SU-DHL-6 (cell line): ENCODE data around the gene TBC1D8B.

Experiments
- H2AFZ ChIP-seq: fragments of 200-600 bp; sonication (generic); 2 replicates; pipeline ENCODE4 v1.6.1; 2014; ENCODE audit warnings: low read depth, mild to moderate bottlenecking, moderate library complexity, mixed read lengths, antibody characterized with exemption, low read length; ENCODE audit not compliant: severe bottlenecking
- H3F3A ChIP-seq: fragments of 200-600 bp; shearing (Covaris generic); 2 replicates; pipeline ENCODE4 v1.6.0; 2016; ENCODE audit warnings: antibody characterized with exemption, mild to moderate bottlenecking; ENCODE audit not compliant: insufficient read depth
- H3K27ac ChIP-seq: fragments of 200-600 bp; sonication (generic); 2 replicates; pipeline ENCODE4 v1.5.1; 2016; ENCODE audit warnings: low read depth, mild to moderate bottlenecking, low read length, moderate library complexity, mixed read lengths
- H3K27me3 ChIP-seq: fragments of 200-600 bp; sonication (generic), shearing (Covaris generic); 2 replicates; pipeline ENCODE4 v1.6.0; 2014; ENCODE audit warnings: mild to moderate bottlenecking, low read length
- H3K36me3 ChIP-seq: fragments of 200-600 bp; sonication (generic); 2 replicates; pipeline ENCODE4 v1.6.1; 2014; ENCODE audit warnings: mild to moderate bottlenecking, low read length, mixed read lengths
- H3K4me2 ChIP-seq: fragments of 300-600, 200-600 bp; shearing (Covaris generic), sonication (generic); 2 replicates; pipeline ENCODE4 v1.6.0; 2014; ENCODE audit warnings: low read length, low read depth, mild to moderate bottlenecking; ENCODE audit not compliant: poor library complexity, severe bottlenecking
- H3K4me3 ChIP-seq: fragments of 200-600 bp; sonication (generic); 2 replicates; pipeline ENCODE4 v1.5.1; 2014; ENCODE audit warnings: antibody characterized with exemption, low read length, mild to moderate bottlenecking, mixed read lengths; ENCODE audit not compliant: insufficient read depth, poor library complexity, severe bottlenecking
- H3K79me2 ChIP-seq: fragments of 200-600 bp; sonication (generic); 2 replicates; pipeline ENCODE4 v1.6.1; 2014; ENCODE audit warnings: mild to moderate bottlenecking, low read length, moderate library complexity; ENCODE audit not compliant: insufficient read depth
- H3K9ac ChIP-seq: fragments of 200-600 bp; sonication (generic); 2 replicates; pipeline ENCODE4 v1.7.0; 2014; ENCODE audit warnings: mild to moderate bottlenecking, low read length
- H3K9me2 ChIP-seq: fragments of 200-600 bp; sonication (generic); replicated peaks from 2 replicates; pipeline ENCODE4 v1.6.1; 2014; ENCODE audit warnings: low read length; ENCODE audit not compliant: insufficient read depth
- H3K9me3 ChIP-seq: fragments of 200-600 bp; sonication (generic); 2 replicates; pipeline ENCODE4 v1.6.1; 2014; ENCODE audit warnings: low read length, mixed read lengths; ENCODE audit not compliant: insufficient read depth
- H4K20me1 ChIP-seq: fragments of 200-600 bp; sonication (generic); 2 replicates; pipeline ENCODE4 v1.6.1; 2014; ENCODE audit warnings: low read depth, mild to moderate bottlenecking, antibody characterized with exemption, low read length, moderate library complexity, mixed read lengths
- CTCF ChIP-seq: fragments of 200-600 bp; sonication (generic); IDR thresholded peaks from one replicate; pipeline ENCODE4 v1.5.1; 2017; ENCODE audit warnings: antibody characterized with exemption, mild to moderate bottlenecking, low read length, moderate library complexity; ENCODE audit not compliant: insufficient read depth, poor library complexity, severe bottlenecking
- EZH2phosphoT487 ChIP-seq: fragments of 200-600 bp; sonication (generic), shearing (Covaris generic); conservative IDR thresholded peaks from 2 replicates; pipeline ENCODE4 v1.6.1; 2018; ENCODE audit warnings: mild to moderate bottlenecking, antibody characterized with exemption, low read length, moderate library complexity, mixed read lengths

Gene TBC1D8B

GRCh38 chrX:106780664-106781377, 21.7 kb upstream of the TBC1D8B start:
- H4K20me1 ChIP-seq = no peaks in the 10 kb centered on the region
- no peak overlapping the region for H3K9ac ChIP-seq
- H3K79me2 ChIP-seq = no peaks in the 10 kb centered on the region
- TF ChIP-seq CTCF (no peak), EZH2phosphoT487 (no peak)
- H3K36me3 ChIP-seq = no peaks in the 10 kb centered on the region
- H3K9me3 ChIP-seq = no peaks in the 10 kb centered on the region
- H3K4me2 ChIP-seq = no peak overlapping the region
- H2AFZ ChIP-seq = no peak overlapping the region
- H3K27me3 ChIP-seq = no peaks in the 10 kb centered on the region
- H3F3A ChIP-seq = no peaks in the 10 kb centered on the region
- H3K4me3 ChIP-seq = no peak overlapping the region
- no peak overlapping the region for H3K27ac ChIP-seq
- no peaks in the 10 kb centered on the region for H3K9me2 ChIP-seq

- H3K27ac ChIP-seq = no peak overlapping the region
- TF ChIP-seq EZH2phosphoT487 (no peak), CTCF (no peak)
Measured at GRCh38 chrX:106783716-106784115, 18.8 kb upstream of the TBC1D8B start.

GRCh38 chrX:106791495-106791894, 11.0 kb upstream of the TBC1D8B start:
- Histone ChIP-seq H3K9ac (no peak overlapping the region), H3K4me3 (no peak overlapping the region), H3K4me2 (no peak overlapping the region), H4K20me1 (no peaks in the 10 kb centered on the region), H3F3A (no peaks in the 10 kb centered on the region), H3K9me3 (no peaks in the 10 kb centered on the region), H3K36me3 (no peaks in the 10 kb centered on the region), H3K27ac (no peak overlapping the region), H3K27me3 (no peaks in the 10 kb centered on the region), H3K79me2 (no peaks in the 10 kb centered on the region), H2AFZ (no peak overlapping the region), H3K9me2 (no peaks in the 10 kb centered on the region)
- TF ChIP-seq EZH2phosphoT487 = no peak
- TF ChIP-seq CTCF = no peak

More at GRCh38 chrX:106783716-106784115, 18.8 kb upstream of the TBC1D8B start:
- no peaks in the 10 kb centered on the region for H3K79me2 ChIP-seq
- H2AFZ ChIP-seq = no peak overlapping the region
- no peaks in the 10 kb centered on the region for H3K9me3 ChIP-seq
- no peaks in the 10 kb centered on the region for H3F3A ChIP-seq
- no peaks in the 10 kb centered on the region for H3K9me2 ChIP-seq
- no peak overlapping the region for H3K4me3 ChIP-seq
- H3K9ac ChIP-seq = no peak overlapping the region
- no peaks in the 10 kb centered on the region for H3K27me3 ChIP-seq
- no peaks in the 10 kb centered on the region for H4K20me1 ChIP-seq
- no peak overlapping the region for H3K4me2 ChIP-seq
- H3K36me3 ChIP-seq = no peaks in the 10 kb centered on the region

GRCh38 chrX:106802063-106802387, 448 bp upstream of the TBC1D8B start:
- no peaks in the 10 kb centered on the region for H3K79me2 ChIP-seq
- no peaks in the 10 kb centered on the region for H3K36me3 ChIP-seq
- H3F3A ChIP-seq = no peaks in the 10 kb centered on the region
- no peaks in the 10 kb centered on the region for H4K20me1 ChIP-seq
- no peak overlapping the region for H3K9ac ChIP-seq
- no peaks in the 10 kb centered on the region for H3K27me3 ChIP-seq
- H3K9me3 ChIP-seq = no peaks in the 10 kb centered on the region
- H3K9me2 ChIP-seq = no peaks in the 10 kb centered on the region
- no peak for TF ChIP-seq EZH2phosphoT487
- no peak for TF ChIP-seq CTCF
- H3K27ac ChIP-seq = no peak overlapping the region
- H3K4me3 ChIP-seq = no peak overlapping the region
- H3K4me2 ChIP-seq = no peak overlapping the region
- no peak overlapping the region for H2AFZ ChIP-seq
